GM11168 (cell line): ENCODE data around the gene RAPGEF4.

Experiments used
- in situ Hi-C: fragments of 300-500 bp; cut with MboI; formaldehyde crosslinking; loops from one replicate; pipeline ENCODE4 v1.12.0; 2022; ENCODE audit warnings: low sequenced_read_pairs; ENCODE audit not compliant: unreplicated experiment

RAPGEF4 gene

GRCh38 chr2:172817411-172817810, 81.8 kb downstream of the RAPGEF4 start:
- in situ Hi-C loops: no loop called here

GRCh38 chr2:172819943-172820342, 84.3 kb downstream of the RAPGEF4 start:
- in situ Hi-C loops: no loop called here

GRCh38 chr2:172821370-172822338, 86.0 kb downstream of the RAPGEF4 start:
- in situ Hi-C loops: no loop called here

- in situ Hi-C loops: no loop called here
Observed at GRCh38 chr2:172822585-172822984, 86.9 kb downstream of the RAPGEF4 start.

GRCh38 chr2:172823261-172823850, 87.7 kb downstream of the RAPGEF4 start:
- in situ Hi-C loops: no loop called here

GRCh38 chr2:172826522-172826921, 90.9 kb downstream of the RAPGEF4 start:
- in situ Hi-C loops: no loop called here

GRCh38 chr2:172829229-172829628, 93.6 kb downstream of the RAPGEF4 start:
- in situ Hi-C loops: no loop called here

- in situ Hi-C loops: no loop called here
Observed at GRCh38 chr2:172830482-172830881, 94.8 kb downstream of the RAPGEF4 start.

GRCh38 chr2:172833898-172834297, 98.3 kb downstream of the RAPGEF4 start:
- in situ Hi-C loops: no loop called here

GRCh38 chr2:172834881-172835280, 99.2 kb downstream of the RAPGEF4 start:
- in situ Hi-C loops: no loop called here

GRCh38 chr2:172836347-172836821, 100.7 kb downstream of the RAPGEF4 start:
- in situ Hi-C loops: no loop called here

GRCh38 chr2:172836827-172837226, 101.2 kb downstream of the RAPGEF4 start:
- in situ Hi-C loops: no loop called here

GRCh38 chr2:172839446-172839845, 103.8 kb downstream of the RAPGEF4 start:
- in situ Hi-C loops: no loop called here

GRCh38 chr2:172842511-172843265, 107.0 kb downstream of the RAPGEF4 start:
- in situ Hi-C loops: no loop called here

- in situ Hi-C loops: no loop called here
Observed at GRCh38 chr2:172843266-172843582, 107.6 kb downstream of the RAPGEF4 start.

- in situ Hi-C loops: no loop called here
Observed at GRCh38 chr2:172843902-172844715, 108.5 kb downstream of the RAPGEF4 start.

- in situ Hi-C loops: no loop called here
Observed at GRCh38 chr2:172845028-172845630, 109.5 kb downstream of the RAPGEF4 start.

GRCh38 chr2:172846551-172846950, 110.9 kb downstream of the RAPGEF4 start:
- in situ Hi-C loops: no loop called here

GRCh38 chr2:172847188-172847587, 111.5 kb downstream of the RAPGEF4 start:
- in situ Hi-C loops: no loop called here

- in situ Hi-C loops: no loop called here
Observed at GRCh38 chr2:172848519-172848918, 112.9 kb downstream of the RAPGEF4 start.
